ENCODE measurements around the gene EXOC3L2. TPM values are rescaled to one million over a fixed set of nuclear protein-coding genes. Genes with fewer than 3 reads are reported as not detected.

Gene EXOC3L2
- 0.18 and 1.1 TPM in 2 replicates for total RNA-seq

GRCh38 chr19:45245334-45245787, at the start of gene EXOC3L2:
EXOC3L2 (minus strand) TSS chr19:45245407; CDS start chr19:45239045, 6,362 bp downstream.

DNA sequence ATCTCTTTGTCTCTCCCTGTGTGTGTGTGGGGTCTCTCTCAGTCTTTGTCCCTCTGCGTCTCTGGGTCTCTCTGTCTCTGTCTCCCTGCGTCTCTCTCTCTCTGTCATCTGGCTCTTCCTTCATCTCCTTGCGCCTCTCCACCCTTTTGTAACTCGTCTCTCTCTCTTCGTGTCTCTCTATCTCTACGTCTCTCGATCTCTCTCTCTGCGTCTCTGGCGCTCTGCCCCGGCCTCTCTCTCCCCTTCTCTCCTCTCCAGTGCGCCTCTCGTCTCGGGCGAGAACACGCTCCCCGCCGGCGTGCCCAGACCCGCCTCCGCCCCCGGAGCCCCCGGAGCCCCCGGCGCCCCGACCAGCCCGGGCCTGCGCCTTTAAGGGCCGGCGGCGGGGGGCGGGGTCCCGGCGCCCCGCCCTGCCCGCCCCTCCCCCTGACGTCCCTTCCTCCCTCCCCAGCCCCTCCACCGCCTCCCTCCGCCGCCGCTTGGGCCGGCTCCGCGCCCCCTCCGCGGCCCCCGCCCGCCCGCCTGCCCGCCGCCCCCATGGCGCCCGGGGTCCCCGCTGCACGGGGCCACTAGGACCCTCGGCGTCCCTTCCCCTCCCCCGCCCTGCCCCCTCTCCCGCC, 5.7 kb upstream of the EXOC3L2 start, which contains the start of gene MARK4:
Gene MARK4, plus strand, starts transcription at position 440 of the 620 bp plus-strand sequence. CDS start 318 bp downstream, outside the sequence.

GRCh38 chr19:45178262-45179071, 66.7 kb downstream of the EXOC3L2 start, which contains the start of gene BLOC1S3:
BLOC1S3 (plus strand) TSS chr19:45178784; CDS start chr19:45179297, 513 bp downstream.

DNA sequence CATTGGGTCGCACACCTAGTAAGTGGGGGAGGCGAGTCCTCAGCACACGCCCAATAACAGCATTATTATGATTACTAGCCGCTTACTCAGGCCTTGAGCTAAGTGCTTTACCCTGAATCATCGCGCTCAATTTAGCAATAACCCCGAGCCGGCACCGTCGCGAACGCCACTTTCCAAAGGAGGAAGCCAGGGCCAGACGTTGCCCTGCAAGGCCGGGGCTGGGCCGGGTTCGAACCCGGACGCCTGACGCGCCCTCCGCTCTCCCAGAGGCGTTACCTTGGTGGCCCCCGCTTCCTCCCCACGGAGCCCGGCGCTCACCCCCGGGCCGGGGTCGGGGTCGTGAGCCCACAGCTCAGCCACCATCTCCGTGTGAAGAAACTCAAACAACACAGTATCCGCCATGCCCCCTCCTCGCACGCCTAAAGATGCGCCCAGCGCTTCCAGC, 67.4 kb downstream of the EXOC3L2 start, which contains the start of gene TRAPPC6A:
Gene TRAPPC6A, minus strand, starts transcription at position 421 of the 445 bp plus-strand sequence. Its CDS starts 19 bp downstream, at position 402.

Other genes starting within 250 kb of the EXOC3L2 start
- gene RELB, start 243.9 kb downstream of the EXOC3L2 start, total RNA-seq = 7.0 and 16.4 TPM in 2 replicates
- 48.0 and 49.4 TPM in 2 replicates for gene CLASRP, start 206.4 kb downstream of the EXOC3L2 start, total RNA-seq
- not detected in 2 replicates for gene ZNF296, start 168.9 kb downstream of the EXOC3L2 start, total RNA-seq
- gene GEMIN7, start 166.1 kb downstream of the EXOC3L2 start, total RNA-seq = 37.7 and 40.5 TPM in 2 replicates
- 22.4 and 23.3 TPM in 2 replicates for gene PPP1R37, start 152.2 kb downstream of the EXOC3L2 start, total RNA-seq
- gene NKPD1, start 84.4 kb downstream of the EXOC3L2 start, total RNA-seq = not detected in 2 replicates
- 13.0 and 17.2 TPM in 2 replicates for gene TRAPPC6A, start 67.2 kb downstream of the EXOC3L2 start, total RNA-seq
- gene BLOC1S3, start 66.6 kb downstream of the EXOC3L2 start, total RNA-seq = 4.5 and 9.2 TPM in 2 replicates
- 12.3 and 15.7 TPM in 2 replicates for gene MARK4, start 5.9 kb upstream of the EXOC3L2 start, total RNA-seq
- gene CKM, start 77.5 kb upstream of the EXOC3L2 start, total RNA-seq = 1.8 TPM in 1 of 2 replicates, not detected in the other
- gene KLC3, start 95.3 kb upstream of the EXOC3L2 start, total RNA-seq = 1.1 TPM in 1 of 2 replicates, not detected in the other
- 34.0 and 60.1 TPM in 2 replicates for gene ERCC2, start 125.2 kb upstream of the EXOC3L2 start, total RNA-seq
- gene PPP1R13L, start 159.7 kb upstream of the EXOC3L2 start, total RNA-seq = 5.0 and 6.0 TPM in 2 replicates
- 5.0 and 8.1 TPM in 2 replicates for gene POLR1G, start 161.2 kb upstream of the EXOC3L2 start, total RNA-seq
- gene ERCC1, start 178.5 kb upstream of the EXOC3L2 start, total RNA-seq = 84.8 and 90.9 TPM in 2 replicates
- gene FOSB, start 222.6 kb upstream of the EXOC3L2 start, total RNA-seq = 19.0 and 81.4 TPM in 2 replicates